GM12878 (cell line): Measurements from ENCODE around the gene RGS6. TPM values are rescaled to one million over a fixed set of nuclear protein-coding genes. Genes with fewer than 3 reads are reported as not detected.

Source experiments
- ATAC-seq: fragments of 200-7000 bp; cut with Tn5 transposase; 3 replicates; pipeline ENCODE4 v1.9.1; 2020; ENCODE audit warnings: mild to moderate bottlenecking, moderate library complexity
- BruUV-seq: library from RNA; stranded (reverse); fragments of 400-500 nt; replicated peaks from 2 replicates; lab custom pipeline; 2021; lab: Mats Ljungman, UMichigan
- CTCF ChIA-PET: fragments of 300-600 bp; sonication (Branson Sonifier 250); formaldehyde crosslinking; extraction: SDS; loops from one replicate; lab custom pipeline; 2021; ENCODE audit warnings: inconsistent platforms; lab: Yijun Ruan, JAX
- POLR2A ChIA-PET: fragments of 350-600 bp; formaldehyde crosslinking; extraction: SDS; loops from one replicate; lab custom pipeline; 2021; ENCODE audit warnings: inconsistent platforms; lab: Charles Lee
- RAD21 ChIA-PET: fragments of 300-600 bp; sonication (Branson Sonifier 250); formaldehyde crosslinking; loops from one replicate; lab custom pipeline; 2023; ENCODE audit warnings: antibody characterized with exemption; ENCODE audit not compliant: unreplicated experiment; lab: Charles Lee
- SMC1A ChIA-PET: fragments of 300-600 bp; sonication (Branson Sonifier 250); formaldehyde crosslinking; loops from one replicate; lab custom pipeline; 2023; ENCODE audit not compliant: unreplicated experiment, uncharacterized antibody; lab: Charles Lee
- DNase-seq: peaks from one replicate; pipeline ENCODE4 v3.0.0-alpha.2; 2011; ENCODE audit warnings: low read depth, low spot score
- FAIRE-seq: peaks from 3 replicates; lab custom pipeline; 2011; peaks lifted over from hg19 to GRCh38; lab: Jason Lieb, UNC
- H2AFZ ChIP-seq: 2 replicates; pipeline ENCODE4 v1.6.0; 2011; ENCODE audit warnings: low read depth, low read length, control low read depth; ENCODE audit not compliant: control insufficient read depth
- H3K27ac ChIP-seq: 2 replicates; pipeline ENCODE4 v1.5.1; 2011; ENCODE audit warnings: control low read depth; ENCODE audit not compliant: control insufficient read depth, insufficient read depth
- H3K27me3 ChIP-seq, 2 experiments: replicated peaks in 1 of 2; 2 replicates each; pipeline versions ENCODE4 v1.6.0 to v1.6.1; 2011; ENCODE audit warnings: low read length in 1 of 2; ENCODE audit not compliant: control insufficient read depth in 2 of 2, insufficient read depth in 2 of 2
- H3K36me3 ChIP-seq, 2 experiments: 2 replicates each; pipeline ENCODE4 v1.5.1; 2011; ENCODE audit warnings: low read length in 1 of 2; ENCODE audit not compliant: control insufficient read depth in 2 of 2, insufficient read depth in 2 of 2
- H3K4me1 ChIP-seq: 2 replicates; pipeline ENCODE4 v1.6.1; 2011; ENCODE audit warnings: mild to moderate bottlenecking, low read length, moderate library complexity, mixed read lengths; ENCODE audit not compliant: control insufficient read depth, insufficient read depth
- H3K4me2 ChIP-seq: 2 replicates; pipeline ENCODE4 v1.6.0; 2011; ENCODE audit warnings: control low read depth; ENCODE audit not compliant: control insufficient read depth, insufficient read depth
- H3K4me3 ChIP-seq: fragments of 200-600 bp; sonication (generic); 2 replicates; pipeline ENCODE4 v1.5.1; 2016
- H3K79me2 ChIP-seq: 2 replicates; pipeline ENCODE4 v1.6.0; 2011; ENCODE audit warnings: low read length; ENCODE audit not compliant: control insufficient read depth, insufficient read depth
- H3K9ac ChIP-seq: 2 replicates; pipeline ENCODE4 v1.8.0; 2011; ENCODE audit warnings: low read length, control low read depth, mixed read lengths; ENCODE audit not compliant: control insufficient read depth, insufficient read depth
- H3K9me3 ChIP-seq: replicated peaks from 3 replicates; pipeline ENCODE4 v1.5.1; 2011; ENCODE audit warnings: mild to moderate bottlenecking, low read length; ENCODE audit not compliant: control insufficient read depth, insufficient read depth
- H4K20me1 ChIP-seq: 2 replicates; pipeline ENCODE4 v1.6.0; 2011; ENCODE audit not compliant: control insufficient read depth, insufficient read depth
- BCLAF1 ChIP-seq: fragments of 450-650 bp; IDR thresholded peaks from 2 replicates; pipeline ENCODE4 v1.6.1; 2017; ENCODE audit warnings: antibody characterized with exemption, mild to moderate bottlenecking, moderate library complexity
- CHD1 ChIP-seq: IDR thresholded peaks from 2 replicates; pipeline ENCODE4 v1.6.1; 2012; ENCODE audit warnings: low read depth, low read length, improper control_type of control experiment
- HCFC1 ChIP-seq: fragments of 150-350 bp; IDR thresholded peaks from 2 replicates; pipeline ENCODE4 v1.6.1; 2014; ENCODE audit warnings: low read length
- KDM1A ChIP-seq: fragments of 200-600 bp; sonication (generic); IDR thresholded peaks from 2 replicates; pipeline ENCODE4 v1.6.1; 2016; ENCODE audit warnings: borderline replicate concordance
- LARP7 ChIP-seq: fragments of 450-650 bp; IDR thresholded peaks from 2 replicates; pipeline ENCODE4 v1.6.1; 2017; ENCODE audit warnings: mild to moderate bottlenecking
- NBN ChIP-seq: fragments of 450-650 bp; IDR thresholded peaks from 2 replicates; pipeline ENCODE4 v1.6.1; 2016
- NR2C2 ChIP-seq: IDR thresholded peaks from 2 replicates; pipeline ENCODE4 v1.6.1; 2011; ENCODE audit warnings: borderline replicate concordance, low read depth; ENCODE audit not compliant: control insufficient read depth, insufficient read length
- POU2F2 ChIP-seq: IDR thresholded peaks from 3 replicates; pipeline ENCODE4 v1.6.1; 2011; ENCODE audit warnings: low read depth, mild to moderate bottlenecking, low read length, borderline replicate concordance
- SMC3 ChIP-seq: IDR thresholded peaks from 2 replicates; pipeline ENCODE4 v1.6.1; 2011; ENCODE audit warnings: low read length, improper control_type of control experiment, borderline replicate concordance
- WGBS: methylation state at CpG from one replicate; pipeline ENCODE4 v1.1.6; 2016; ENCODE audit warnings: low lambda C conversion rate; ENCODE audit not compliant: insufficient replicate concordance, insufficient coverage; ENCODE audit errors: missing lambda C conversion rate; 5-methylcytosine and 5-hydroxymethylcytosine counted together
- in situ Hi-C: fragments of 300-500 bp; cut with MboI; formaldehyde crosslinking; loops from 9 replicates; pipeline ENCODE4 v1.14.3; 2018; ENCODE audit warnings: mixed read lengths
- intact Hi-C: fragments of 100-400 bp; cut with micrococcal nuclease; formaldehyde crosslinking; loops from one replicate; pipeline ENCODE4 v1.14.2; 2022; ENCODE audit not compliant: unreplicated experiment
- polyA plus RNA-seq, 11 experiments: library from polyadenylated mRNA; depleted of rRNA in 4 of 11; unstranded in 6 of 11; stranded (reverse) in 5 of 11; fragments of >200 nt; fragmentation: Nextera tagmentation in 4 of 11; fragmentation: Illumina TruSeq in 1 of 11; extraction: Ambion mirVana in 4 of 11; extraction: Trizol in 1 of 11; gene quantifications; 1 replicate in 1 of 11; 2 replicates in 10 of 11; pipeline versions ENCODE4 v1.2.1 to v1.2.3, GENCODE V29; 2011 to 2016; ENCODE audit warnings: inconsistent platforms in 2 of 11, missing spikeins in 2 of 11, low read depth in 1 of 11
- total RNA-seq, 4 experiments: library from RNA; depleted of rRNA in 3 of 4; stranded (reverse); fragments of >200 nt in 3 of 4; fragmentation: Illumina TruSeq in 1 of 4; extraction: Trizol in 1 of 4; gene quantifications; 2 replicates each; pipeline versions ENCODE4 v1.2.1 to v1.2.3, GENCODE V29; 2013 to 2021
- TF ChIP-seq, protein P1 (sequence below): IDR thresholded peaks from 2 replicates; pipeline ENCODE4 v1.6.1; 2012; ENCODE audit warnings: low read length, inconsistent platforms
- TF ChIP-seq, protein P2 (sequence below), 3 experiments: IDR thresholded peaks in 2 of 3; conservative IDR thresholded peaks in 1 of 3; 2 replicates each; pipeline ENCODE4 v1.5.1; 2011; ENCODE audit warnings: low read depth in 3 of 3, low read length in 3 of 3, mild to moderate bottlenecking in 3 of 3, control low read depth in 2 of 3, moderate library complexity in 2 of 3, inconsistent platforms in 1 of 3, mixed read lengths in 1 of 3; ENCODE audit not compliant: control insufficient read depth in 2 of 3, insufficient read depth in 1 of 3; ENCODE audit errors: extremely low read depth in 1 of 3

RGS6 gene
- total and polyA plus RNA-seq, 10 of the 15 experiments (the other 5 are each of a cell fraction or from before 2014, with no cell fraction given), result 3.9 to 18.1 (median 12.4) TPM

- intact Hi-C loops, result no loop called here
Measured at GRCh38 chr14:72549026-72549425, 616.8 kb downstream of the RGS6 start.

GRCh38 chr14:72549854-72550253 lies 617.6 kb downstream of the RGS6 start:
- ChIA-PET SMC1A (interaction anchor here (0.8 kb wide), 1 partner anchor 49 kb away, joined by 3 read pairs; no protein-coding TSS in a partner anchor), CTCF (no interaction called here), RAD21 (no interaction called here), POLR2A (no interaction called here)
- Histone ChIP-seq H3K9me3 (no peaks in the 10 kb centered on the region), H3K79me2 (no peaks in the 10 kb centered on the region), H4K20me1 (no peaks in the 10 kb centered on the region), H3K9ac (no peak overlapping the region), H3K27ac (no peak overlapping the region), H3K36me3 (no peaks in the 10 kb centered on the region), H2AFZ (no peak overlapping the region), H3K4me1 (no peaks in the 10 kb centered on the region), H3K4me3 (no peak overlapping the region), H3K27me3 (no peaks in the 10 kb centered on the region), H3K4me2 (no peak overlapping the region)
- FAIRE-seq (no peak), ATAC-seq (no peak), DNase-seq (no peak)
- WGBS, result 83% methylated on average over 6 of the region's 6 CpGs
- BruUV-seq, result no TSS peak
- intact Hi-C loops (no loop called here), in situ Hi-C loops (no loop called here)
- TF ChIP-seq BCLAF1, result no peak
- no peak for TF ChIP-seq NR2C2
- no peak for TF ChIP-seq NBN
- no peak for TF ChIP-seq HCFC1
- TF ChIP-seq, protein P1, sequence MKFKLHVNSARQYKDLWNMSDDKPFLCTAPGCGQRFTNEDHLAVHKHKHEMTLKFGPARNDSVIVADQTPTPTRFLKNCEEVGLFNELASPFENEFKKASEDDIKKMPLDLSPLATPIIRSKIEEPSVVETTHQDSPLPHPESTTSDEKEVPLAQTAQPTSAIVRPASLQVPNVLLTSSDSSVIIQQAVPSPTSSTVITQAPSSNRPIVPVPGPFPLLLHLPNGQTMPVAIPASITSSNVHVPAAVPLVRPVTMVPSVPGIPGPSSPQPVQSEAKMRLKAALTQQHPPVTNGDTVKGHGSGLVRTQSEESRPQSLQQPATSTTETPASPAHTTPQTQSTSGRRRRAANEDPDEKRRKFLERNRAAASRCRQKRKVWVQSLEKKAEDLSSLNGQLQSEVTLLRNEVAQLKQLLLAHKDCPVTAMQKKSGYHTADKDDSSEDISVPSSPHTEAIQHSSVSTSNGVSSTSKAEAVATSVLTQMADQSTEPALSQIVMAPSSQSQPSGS, result no peak
- TF ChIP-seq LARP7, result no peak
- no peak for TF ChIP-seq KDM1A
- TF ChIP-seq SMC3, result no peak

More at GRCh38 chr14:72549026-72549425, 616.8 kb downstream of the RGS6 start:
- Histone ChIP-seq H3K27me3 (no peaks in the 10 kb centered on the region), H3K4me3 (no peak overlapping the region), H4K20me1 (no peaks in the 10 kb centered on the region), H3K79me2 (no peaks in the 10 kb centered on the region), H3K4me1 (no peaks in the 10 kb centered on the region), H2AFZ (no peak overlapping the region), H3K9ac (no peak overlapping the region), H3K36me3 (no peaks in the 10 kb centered on the region), H3K9me3 (no peaks in the 10 kb centered on the region), H3K4me2 (no peak overlapping the region), H3K27ac (no peak overlapping the region)
- in situ Hi-C loops, result no loop called here
- TF ChIP-seq, protein P2, sequence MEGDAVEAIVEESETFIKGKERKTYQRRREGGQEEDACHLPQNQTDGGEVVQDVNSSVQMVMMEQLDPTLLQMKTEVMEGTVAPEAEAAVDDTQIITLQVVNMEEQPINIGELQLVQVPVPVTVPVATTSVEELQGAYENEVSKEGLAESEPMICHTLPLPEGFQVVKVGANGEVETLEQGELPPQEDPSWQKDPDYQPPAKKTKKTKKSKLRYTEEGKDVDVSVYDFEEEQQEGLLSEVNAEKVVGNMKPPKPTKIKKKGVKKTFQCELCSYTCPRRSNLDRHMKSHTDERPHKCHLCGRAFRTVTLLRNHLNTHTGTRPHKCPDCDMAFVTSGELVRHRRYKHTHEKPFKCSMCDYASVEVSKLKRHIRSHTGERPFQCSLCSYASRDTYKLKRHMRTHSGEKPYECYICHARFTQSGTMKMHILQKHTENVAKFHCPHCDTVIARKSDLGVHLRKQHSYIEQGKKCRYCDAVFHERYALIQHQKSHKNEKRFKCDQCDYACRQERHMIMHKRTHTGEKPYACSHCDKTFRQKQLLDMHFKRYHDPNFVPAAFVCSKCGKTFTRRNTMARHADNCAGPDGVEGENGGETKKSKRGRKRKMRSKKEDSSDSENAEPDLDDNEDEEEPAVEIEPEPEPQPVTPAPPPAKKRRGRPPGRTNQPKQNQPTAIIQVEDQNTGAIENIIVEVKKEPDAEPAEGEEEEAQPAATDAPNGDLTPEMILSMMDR (IDR thresholded peaks at IDR 0.05 in 2 of 3, conservative IDR thresholded peaks at IDR 0.05 in 1 of 3; ENCODE audit: control insufficient read depth in 2 of 3, extremely low read depth in 1 of 3, insufficient read depth in 1 of 3, low read depth in 3 of 3, low read length in 3 of 3), result no peak
- no peak for TF ChIP-seq POU2F2
- TF ChIP-seq CHD1, result no peak
- SMC1A ChIA-PET, result interaction anchor here (1.4 kb wide), 1 partner anchor 10 kb away, joined by 4 read pairs; no protein-coding TSS in a partner anchor
- FAIRE-seq (no peak), ATAC-seq (no peak), DNase-seq (no peak)
- WGBS, result 80% methylated on average over 8 of the region's 8 CpGs
- RAD21 ChIA-PET, result interaction anchor here (0.7 kb wide), 1 partner anchor 30 kb away, joined by 3 read pairs; no protein-coding TSS in a partner anchor
- POLR2A ChIA-PET, result no interaction called here
- CTCF ChIA-PET, result interaction anchor here (1.2 kb wide), 1 partner anchor 356 kb away, joined by 3 read pairs; no protein-coding TSS in a partner anchor
- no TSS peak for BruUV-seq
